PC-3 (cell line): ENCODE data around the gene TPST2.

Experiments
- CTCF ChIP-seq: fragments of 300-600 bp; sonication (generic); conservative IDR thresholded peaks from 2 replicates; pipeline ENCODE4 v1.5.1; 2017; ENCODE audit warnings: antibody characterized with exemption, low read depth, mild to moderate bottlenecking, low read length
- EZH2 ChIP-seq: fragments of 300-600 bp; sonication (generic); IDR thresholded peaks from one replicate; pipeline ENCODE4 v1.6.1; 2017; ENCODE audit warnings: antibody characterized with exemption, mild to moderate bottlenecking, low read length; ENCODE audit not compliant: unreplicated experiment
- EZH2phosphoT487 ChIP-seq: fragments of 300-600 bp; sonication (generic); IDR thresholded peaks from 2 replicates; pipeline ENCODE4 v1.6.1; 2018; ENCODE audit warnings: mild to moderate bottlenecking, antibody characterized with exemption, low read length, borderline replicate concordance

- no peak for TF ChIP-seq EZH2
- TF ChIP-seq CTCF = no peak
- TF ChIP-seq EZH2phosphoT487 = no peak
Measured at GRCh38 chr22:26617271-26618199, 27.6 kb upstream of the TPST2 start, which contains the start of gene CRYBB1.
